Gastrocnemius medialis (tissue), 4 donors: ENCODE results near the gene MSL1. TPM values are rescaled to one million over a fixed set of nuclear protein-coding genes. Genes with fewer than 3 reads are reported as not detected.

Experiments
- ATAC-seq, 2 donors: fragments of 150-250 bp; one replicate each; pipeline ENCODE4 v1.9.1; 2016
- DNase-seq, 2 donors: peaks; one replicate each; pipeline ENCODE4 v3.0.0-alpha.2; 2019
- H3K27ac ChIP-seq, 4 donors: fragments of 200-600 bp; sonication (generic); 1 replicate in 1 of 4; 2 replicates in 3 of 4; pipeline ENCODE4 v1.5.1; 2016 to 2018; ENCODE audit warnings: mild to moderate bottlenecking in 2 of 4, moderate library complexity in 1 of 4
- H3K27me3 ChIP-seq, 3 donors: fragments of 200-600 bp; sonication (generic) in 2 of 3; 1 replicate in 1 of 3; 2 replicates in 2 of 3; pipeline versions ENCODE4 v1.5.1 to v1.6.0; 2016 to 2019; ENCODE audit warnings: mild to moderate bottlenecking in 1 of 3, moderate library complexity in 1 of 3
- H3K36me3 ChIP-seq, 2 donors: fragments of 200-600 bp; sonication (generic) in 1 of 2; one replicate each; pipeline ENCODE4 v1.5.1; 2017 to 2018
- H3K4me1 ChIP-seq, 2 donors: fragments of 200-600 bp; sonication (generic) in 1 of 2; one replicate each; pipeline ENCODE4 v1.5.1; 2016 to 2017; ENCODE audit warnings: mild to moderate bottlenecking in 2 of 2
- H3K4me3 ChIP-seq, 4 donors: fragments of 200-600 bp; sonication (generic) in 3 of 4; 1 replicate in 1 of 4; 2 replicates in 3 of 4; pipeline ENCODE4 v1.5.1; 2016 to 2019; ENCODE audit warnings: mild to moderate bottlenecking in 2 of 4
- H3K9me3 ChIP-seq, 3 donors: fragments of 200-600 bp; sonication (generic) in 2 of 3; 1 replicate in 1 of 3; 2 replicates in 2 of 3; pipeline ENCODE4 v1.5.1; 2016 to 2019
- CTCF ChIP-seq, 5 experiments: fragments of 450-650 bp in 3 of 5; fragments of 200-600 bp in 2 of 5; sonication (generic) in 2 of 5; IDR thresholded peaks in 4 of 5; conservative IDR thresholded peaks in 1 of 5; 1 replicate in 4 of 5; 2 replicates in 1 of 5; pipeline ENCODE4 v1.5.1; 2016 to 2019; ENCODE audit warnings: antibody characterized with exemption in 5 of 5, mild to moderate bottlenecking in 3 of 5, moderate library complexity in 3 of 5
- POLR2A ChIP-seq, 2 donors: fragments of 450-650 bp; IDR thresholded peaks; one replicate each; pipeline ENCODE4 v1.6.1; 2017; ENCODE audit warnings: antibody characterized with exemption in 2 of 2, mild to moderate bottlenecking in 2 of 2, moderate library complexity in 2 of 2
- in situ Hi-C, 4 donors: fragments of 200-750 bp; cut with MboI; loops; one replicate each; pipeline versions ENCODE4 v1.15.0 to v1.8.0; 2017; ENCODE audit warnings: low sequenced_read_pairs in 4 of 4
- intact Hi-C: fragments of 100-400 bp; cut with DNase I; formaldehyde crosslinking; loops from one replicate; pipeline ENCODE4 v1.15.1; 2023; ENCODE audit warnings: low total_unique reads
- total RNA-seq, 4 donors: library from RNA; depleted of rRNA; stranded (reverse); fragments of >200 nt; gene quantifications; one replicate each; pipeline versions ENCODE4 v1.1.0 to v1.2.3, GENCODE V29; 2016

Gene MSL1
- total RNA-seq, 4 donors from 2014 or later = 75.7 to 96.3 (median 85.9) TPM

GRCh38 chr17:40145476-40145875 lies 23.7 kb downstream of the MSL1 start:
- Histone ChIP-seq H3K36me3 (peaks cover 0 to 51% of the 10 kb centered on the region in 2 donors), H3K27me3 (no peaks in the 10 kb centered on the region), H3K27ac (no peak overlapping the region), H3K9me3 (no peaks in the 10 kb centered on the region), H3K4me1 (peaks cover 23 to 40% of the 10 kb centered on the region in 2 donors), H3K4me3 (no peak overlapping the region)
- DNase-seq = no peak
- intact Hi-C loops (no loop called here), in situ Hi-C loops (no loop called here)
- ATAC-seq = no peak
- TF ChIP-seq CTCF (IDR thresholded peaks at IDR 0.05 in 4 of 5, conservative IDR thresholded peaks at IDR 0.05 in 1 of 5) = no peak
- no peak for TF ChIP-seq POLR2A (IDR thresholded peaks at IDR 0.05)

DNA sequence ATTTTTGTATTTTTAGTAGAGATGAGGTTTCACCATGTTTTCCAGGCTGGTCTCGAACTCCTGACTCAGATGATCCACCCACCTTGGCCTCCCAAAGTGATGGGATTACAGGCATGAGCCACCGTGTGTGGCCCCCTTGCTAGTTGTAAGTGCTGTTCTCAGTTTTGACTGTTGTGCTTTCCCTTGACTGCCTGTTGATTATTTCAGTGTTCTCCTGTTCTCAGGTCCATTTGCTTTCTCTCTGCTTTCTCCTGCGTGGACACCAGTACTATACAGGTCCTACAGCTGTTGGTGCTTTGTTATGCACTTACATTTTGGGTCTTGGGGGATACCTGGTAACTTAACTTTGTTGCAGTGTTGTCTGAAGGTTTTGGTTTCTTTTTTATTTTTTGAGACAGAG lies 26.8 kb downstream of the MSL1 start:
- Histone ChIP-seq H3K27me3 (no peaks in the 10 kb centered on the region), H3K36me3 (peaks cover 0 to 34% of the 10 kb centered on the region in 2 donors), H3K27ac (peak overlapping the region; percentile 1 to 36 (median 18)), H3K4me1 (peaks cover 13 to 25% of the 10 kb centered on the region in 2 donors), H3K9me3 (no peaks in the 10 kb centered on the region), H3K4me3 (no peak overlapping the region)
- intact Hi-C loops = no loop called here
- DNase-seq = no peak
- TF ChIP-seq CTCF (IDR thresholded peaks at IDR 0.05 in 4 of 5, conservative IDR thresholded peaks at IDR 0.05 in 1 of 5) (no peak), POLR2A (IDR thresholded peaks at IDR 0.05) (no peak)
- in situ Hi-C loops = no loop called here
- no peak for ATAC-seq

- Histone ChIP-seq H3K4me3 (no peak overlapping the region), H3K27me3 (no peaks in the 10 kb centered on the region), H3K27ac (peak overlapping the region in 1 of 4 donors; percentile 6), H3K4me1 (peaks cover 19 to 35% of the 10 kb centered on the region in 2 donors), H3K9me3 (no peaks in the 10 kb centered on the region), H3K36me3 (peaks cover 0 to 28% of the 10 kb centered on the region in 2 donors)
- DNase-seq (no peak), ATAC-seq (no peak)
- in situ Hi-C loops (loop anchor here in 1 of 4 donors (25.0 kb wide), 1 partner anchor 113 kb away; no protein-coding TSS in a partner anchor), intact Hi-C loops (no loop called here)
- TF ChIP-seq CTCF (IDR thresholded peaks at IDR 0.05 in 4 of 5, conservative IDR thresholded peaks at IDR 0.05 in 1 of 5) = no peak
- TF ChIP-seq POLR2A (IDR thresholded peaks at IDR 0.05) = no peak
Observed at GRCh38 chr17:40150276-40150675, 28.5 kb downstream of the MSL1 start.

DNA sequence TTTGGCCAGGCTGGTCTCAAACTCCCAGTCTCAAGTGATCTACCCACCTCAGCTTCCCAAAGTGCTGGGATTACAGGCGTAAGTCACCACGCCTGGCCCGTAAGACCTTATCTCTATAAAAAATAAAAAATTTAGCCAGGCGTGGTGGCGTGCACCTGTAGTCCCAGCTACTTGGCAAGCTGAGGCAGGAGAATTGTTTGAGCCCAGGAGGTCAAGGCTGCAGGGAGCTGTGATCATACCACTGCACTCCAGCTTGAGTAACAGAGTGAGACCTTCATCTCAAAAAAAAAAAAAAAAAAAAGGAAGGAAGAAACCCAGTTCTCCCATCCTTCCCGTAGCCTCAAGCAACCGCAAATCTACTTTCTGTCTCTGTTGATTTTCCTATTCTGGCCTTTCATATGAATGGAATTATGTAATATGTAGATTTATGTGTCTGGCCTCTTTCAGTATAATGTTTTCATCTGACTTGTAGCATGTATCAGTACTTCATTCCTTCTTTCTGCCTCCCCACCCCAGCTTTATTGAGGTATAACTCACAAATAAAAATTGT lies 29.7 kb downstream of the MSL1 start:
- Histone ChIP-seq H3K4me3 (no peak overlapping the region), H3K4me1 (peaks cover 26 to 39% of the 10 kb centered on the region in 2 donors), H3K27ac (peak overlapping the region in 1 of 4 donors; percentile 55), H3K36me3 (peaks cover 0 to 16% of the 10 kb centered on the region in 2 donors), H3K27me3 (no peaks in the 10 kb centered on the region), H3K9me3 (no peaks in the 10 kb centered on the region)
- in situ Hi-C loops = loop anchor here in 1 of 4 donors (25.0 kb wide), 1 partner anchor 114 kb away; no protein-coding TSS in a partner anchor
- DNase-seq (no peak), ATAC-seq (no peak)
- intact Hi-C loops = no loop called here
- TF ChIP-seq POLR2A (IDR thresholded peaks at IDR 0.05) = no peak

DNA sequence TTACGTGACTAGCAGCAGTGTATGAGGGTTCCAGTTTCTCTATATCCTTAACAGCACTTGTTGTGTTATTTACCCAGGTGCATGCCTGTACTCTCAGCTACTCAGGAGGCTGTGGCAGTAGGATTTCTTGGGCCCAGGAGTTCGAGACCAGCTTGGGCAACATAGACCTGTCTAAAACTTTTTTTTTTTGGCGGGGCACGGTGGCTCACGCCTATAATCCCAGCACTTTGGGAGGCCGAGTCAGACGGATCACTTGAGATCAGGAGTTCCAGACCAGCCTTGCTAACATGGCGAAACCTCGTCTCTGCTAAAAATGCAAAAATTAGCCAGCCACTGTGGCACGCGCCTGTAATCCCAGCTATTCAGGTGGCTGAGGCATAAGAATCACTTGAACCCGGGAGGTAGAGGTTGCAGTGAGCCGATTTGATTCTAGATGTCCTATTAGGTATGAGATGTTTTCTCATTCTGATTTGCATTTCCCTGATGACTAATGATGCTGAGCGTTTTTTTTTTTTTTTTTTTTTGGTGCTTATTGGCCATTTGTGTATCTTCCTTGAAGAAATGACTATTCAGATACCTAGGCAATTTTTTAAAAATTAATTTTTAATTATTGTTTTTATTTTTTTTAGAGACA lies 31.9 kb downstream of the MSL1 start:
- in situ Hi-C loops (loop anchor here in 1 of 4 donors (25.0 kb wide), 1 partner anchor 116 kb away; no protein-coding TSS in a partner anchor), intact Hi-C loops (no loop called here)
- Histone ChIP-seq H3K4me3 (no peak overlapping the region), H3K9me3 (no peaks in the 10 kb centered on the region), H3K36me3 (peaks cover 0 to 3% of the 10 kb centered on the region in 2 donors), H3K4me1 (peaks cover 31 to 32% of the 10 kb centered on the region in 2 donors), H3K27me3 (no peaks in the 10 kb centered on the region), H3K27ac (peak overlapping the region; percentile 1 to 55 (median 31))
- no peak for ATAC-seq
- DNase-seq = no peak
- TF ChIP-seq CTCF (IDR thresholded peaks at IDR 0.05 in 4 of 5, conservative IDR thresholded peaks at IDR 0.05 in 1 of 5) (no peak), POLR2A (IDR thresholded peaks at IDR 0.05) (no peak)
